Gastroesophageal sphincter (tissue), 4 donors: ENCODE results near the gene ATP6V0C. TPM values are rescaled to one million over a fixed set of nuclear protein-coding genes. Genes with fewer than 3 reads are reported as not detected.
A peak's percentile ranks its signal among the peaks of the same experiment; 100 is the strongest.

ENCODE experiments used
- ATAC-seq: fragments of 150-250 bp; one replicate; pipeline ENCODE4 v1.9.1; 2016; ENCODE audit warnings: mild to moderate bottlenecking, moderate library complexity
- H3K27ac ChIP-seq, 4 donors: fragments of 200-600 bp; sonication (generic) in 3 of 4; 1 replicate in 3 of 4; 2 replicates in 1 of 4; pipeline ENCODE4 v1.5.1; 2016 to 2019
- H3K27me3 ChIP-seq: fragments of 200-600 bp; sonication (generic); one replicate; pipeline ENCODE4 v1.5.1; 2019
- H3K36me3 ChIP-seq, 2 donors: fragments of 200-600 bp; sonication (generic); one replicate each; pipeline ENCODE4 v1.5.1; 2019; ENCODE audit warnings: control low read depth in 1 of 2
- H3K4me1 ChIP-seq, 3 donors: fragments of 200-600 bp; sonication (generic); 1 replicate in 2 of 3; 2 replicates in 1 of 3; pipeline ENCODE4 v1.5.1; 2016 to 2019; ENCODE audit warnings: control low read depth in 2 of 3
- H3K4me3 ChIP-seq, 2 donors: fragments of 200-600 bp; sonication (generic); one replicate each; pipeline ENCODE4 v1.5.1; 2019; ENCODE audit warnings: mild to moderate bottlenecking in 1 of 2, moderate library complexity in 1 of 2
- H3K9me3 ChIP-seq, 3 donors: fragments of 200-600 bp; sonication (generic); one replicate each; pipeline ENCODE4 v1.5.1; 2017 to 2019; ENCODE audit warnings: control low read depth in 2 of 3
- CTCF ChIP-seq, 4 experiments: fragments of 200-600 bp in 2 of 4; fragments of 450-650 bp in 2 of 4; sonication (generic) in 1 of 4; IDR thresholded peaks; one replicate each; pipeline ENCODE4 v1.5.1; 2017 to 2019; ENCODE audit warnings: antibody characterized with exemption in 4 of 4, mild to moderate bottlenecking in 2 of 4, moderate library complexity in 2 of 4
- EP300 ChIP-seq: sonication (generic); formaldehyde crosslinking; IDR thresholded peaks from one replicate; pipeline ENCODE4 v1.6.1; 2017; ENCODE audit warnings: antibody characterized with exemption, mild to moderate bottlenecking
- POLR2A ChIP-seq, 2 donors: fragments of 450-650 bp; IDR thresholded peaks; one replicate each; pipeline ENCODE4 v1.6.1; 2017; ENCODE audit warnings: antibody characterized with exemption in 2 of 2, mild to moderate bottlenecking in 2 of 2, moderate library complexity in 1 of 2
- POLR2AphosphoS5 ChIP-seq: sonication (generic); formaldehyde crosslinking; IDR thresholded peaks from one replicate; pipeline ENCODE4 v1.6.1; 2017; ENCODE audit warnings: antibody characterized with exemption
- WGBS, 2 donors: methylation state at CpG; one replicate each; pipeline ENCODE4 v1.1.5; 2018; ENCODE audit warnings: low coverage in 1 of 2; 5-methylcytosine and 5-hydroxymethylcytosine counted together
- total RNA-seq, 4 donors: library from RNA; depleted of rRNA; stranded (reverse); fragments of >200 nt; gene quantifications; one replicate each; pipeline ENCODE4 v1.1.0, GENCODE V29; 2016

ATP6V0C gene
- total RNA-seq, 4 donors from 2014 or later: 37.5 to 62.2 (median 50.9) TPM

GRCh38 chr16:2529961-2530628, 16.3 kb downstream of the ATP6V0C start:
- Histone ChIP-seq H3K27me3 (no peaks in the 10 kb centered on the region), H3K9me3 (no peaks in the 10 kb centered on the region), H3K4me3 (no peak overlapping the region), H3K27ac (peak overlapping the region in 1 of 4 donors; percentile 97), H3K4me1 (peaks cover 0 to 24% (median 6%) of the 10 kb centered on the region in 3 donors), H3K36me3 (peaks cover 0 to 53% of the 10 kb centered on the region in 2 donors)
- ATAC-seq: no peak
- no peak for TF ChIP-seq POLR2AphosphoS5
- no peak for TF ChIP-seq POLR2A (IDR thresholded peaks at IDR 0.05)
- TF ChIP-seq CTCF (IDR thresholded peaks at IDR 0.05): no peak
- TF ChIP-seq EP300: no peak
- 87 to 89% methylated on average over 4 to 5 of the region's 15 CpGs for WGBS, 2 donors

GRCh38 chr16:2530629-2531318, 17.0 kb downstream of the ATP6V0C start:
- no peaks in the 10 kb centered on the region for H3K9me3 ChIP-seq
- no peaks in the 10 kb centered on the region for H3K27me3 ChIP-seq
- H3K4me1 ChIP-seq: peaks cover 0 to 24% (median 6%) of the 10 kb centered on the region in 3 donors
- TF ChIP-seq CTCF (IDR thresholded peaks at IDR 0.05) (no peak), POLR2AphosphoS5 (no peak), EP300 (no peak), POLR2A (IDR thresholded peaks at IDR 0.05) (no peak)
- peak overlapping the region; percentile 52 to 99 (median 95) for H3K27ac ChIP-seq
- no peak for ATAC-seq
- no peak overlapping the region for H3K4me3 ChIP-seq
- peaks cover 0 to 46% of the 10 kb centered on the region in 2 donors for H3K36me3 ChIP-seq
- WGBS, 2 donors: no CpG with 5 or more reads among the region's 14 CpGs

- TF ChIP-seq POLR2A (IDR thresholded peaks at IDR 0.05): no peak
- TF ChIP-seq CTCF (IDR thresholded peaks at IDR 0.05): no peak
- no peak for TF ChIP-seq EP300
- TF ChIP-seq POLR2AphosphoS5: no peak
- Histone ChIP-seq H3K27ac (peak within 1 kb of the TSS; percentile 93 to 99 (median 96)), H3K9me3 (no peaks in the 10 kb centered on the region), H3K36me3 (peaks cover 0 to 41% of the 10 kb centered on the region in 2 donors), H3K27me3 (no peaks in the 10 kb centered on the region), H3K4me1 (peaks cover 0 to 29% (median 6%) of the 10 kb centered on the region in 3 donors), H3K4me3 (peak within 1 kb of the TSS; percentile 68 to 77)
- no peak for ATAC-seq
- WGBS, 2 donors: no CpG with 5 or more reads among the region's 11 CpGs
Measured at GRCh38 chr16:2531371-2531695, 17.6 kb downstream of the ATP6V0C start, which contains the start of gene CEMP1. CEMP1 (minus strand) TSS chr16:2531408; CDS start chr16:2531073, 335 bp downstream.

- Histone ChIP-seq H3K9me3 (no peaks in the 10 kb centered on the region), H3K4me3 (peak overlapping the region; percentile 68 to 77), H3K27me3 (no peaks in the 10 kb centered on the region), H3K36me3 (peaks cover 0 to 35% of the 10 kb centered on the region in 2 donors), H3K4me1 (peaks cover 0 to 34% (median 6%) of the 10 kb centered on the region in 3 donors), H3K27ac (peak overlapping the region; percentile 93 to 99 (median 96))
- WGBS, 2 donors: 0% methylated on average over 2 to 12 of the region's 84 CpGs
- peak; percentile 95 for ATAC-seq
- peak; percentile 86 for TF ChIP-seq POLR2AphosphoS5
- peak; percentile 58 to 75 for TF ChIP-seq POLR2A (IDR thresholded peaks at IDR 0.05)
- TF ChIP-seq CTCF (IDR thresholded peaks at IDR 0.05): peak in 1 of 4 experiments; percentile 7
- no peak for TF ChIP-seq EP300
Measured at GRCh38 chr16:2531696-2532493, 18.1 kb downstream of the ATP6V0C start.
